Heart left ventricle (tissue), 13 donors: ENCODE results near the gene TECRL.

Experiments used
- POLR2A ChIP-seq, 2 donors: fragments of 450-650 bp; IDR thresholded peaks; one replicate each; pipeline ENCODE4 v1.6.1; 2017; ENCODE audit warnings: antibody characterized with exemption in 2 of 2, mild to moderate bottlenecking in 2 of 2, moderate library complexity in 2 of 2
- TF ChIP-seq, protein P1 (sequence below), 12 donors: fragments of 200-600 bp; sonication (generic) in 4 of 12; IDR thresholded peaks; one replicate each; pipeline versions ENCODE4 v1.5.0 to v1.8.0; 2018 to 2022; ENCODE audit warnings: antibody characterized with exemption in 12 of 12, mild to moderate bottlenecking in 5 of 12
- donor health status: ischemic (EF 13 %, LVEDD 7.1; RV severe dilation, severe dysfunction).
- donor health status: DM: no; HTN: yes; CAD: no.
- donor health status: DM: no; HTN: no; CAD: no.
- donor health status: ischemic (EF 25% LVEDD 6.9; RV normal size, moderate dysfunction).
- donor health status: ischemic (EF 25% LVEDD 5.7; RV mildly dilated, moderate dysfunction).
- donor health status: ischemic (EF 35%, LVEDD 5.7; RV mildly dilated, moderate dysfunction).
- donor health status: nonischemic (EF 11% LVEDD 7.7; RV severe dilation, severe dysfunction).
- donor health status: DM: yes; HTN: yes; CAD: no.
- donor health status: PGD.
- donor health status: ischemic (EF 29% LVEDD 5.4; RV normal size, mild dysfunction).
- donor health status: nonischemic (EF 23%, LVEDD 6.1; RV moderate dilation, normal function).

DNA sequence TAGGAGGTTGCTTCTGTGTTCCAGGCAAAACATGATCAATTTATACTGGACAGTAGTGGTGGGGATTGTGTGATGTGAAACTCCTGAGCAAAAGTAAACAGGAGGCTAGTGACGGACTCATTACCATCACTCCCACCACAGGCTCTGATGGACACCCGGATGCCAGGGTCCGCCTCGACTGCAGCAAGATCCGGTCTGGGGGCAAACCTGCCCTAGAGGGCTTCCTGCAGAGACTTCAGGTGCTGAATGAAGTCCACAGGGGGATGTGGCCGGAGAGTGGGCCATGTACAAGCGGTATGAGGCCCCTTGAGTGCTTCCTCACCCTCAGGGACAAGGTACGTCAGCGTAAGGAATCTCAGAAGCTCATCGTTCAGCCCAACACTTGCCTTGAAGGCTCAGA, 23.4 kb upstream of the TECRL start:
- no peak for TF ChIP-seq POLR2A (IDR thresholded peaks at IDR 0.05)
- TF ChIP-seq, protein P1, sequence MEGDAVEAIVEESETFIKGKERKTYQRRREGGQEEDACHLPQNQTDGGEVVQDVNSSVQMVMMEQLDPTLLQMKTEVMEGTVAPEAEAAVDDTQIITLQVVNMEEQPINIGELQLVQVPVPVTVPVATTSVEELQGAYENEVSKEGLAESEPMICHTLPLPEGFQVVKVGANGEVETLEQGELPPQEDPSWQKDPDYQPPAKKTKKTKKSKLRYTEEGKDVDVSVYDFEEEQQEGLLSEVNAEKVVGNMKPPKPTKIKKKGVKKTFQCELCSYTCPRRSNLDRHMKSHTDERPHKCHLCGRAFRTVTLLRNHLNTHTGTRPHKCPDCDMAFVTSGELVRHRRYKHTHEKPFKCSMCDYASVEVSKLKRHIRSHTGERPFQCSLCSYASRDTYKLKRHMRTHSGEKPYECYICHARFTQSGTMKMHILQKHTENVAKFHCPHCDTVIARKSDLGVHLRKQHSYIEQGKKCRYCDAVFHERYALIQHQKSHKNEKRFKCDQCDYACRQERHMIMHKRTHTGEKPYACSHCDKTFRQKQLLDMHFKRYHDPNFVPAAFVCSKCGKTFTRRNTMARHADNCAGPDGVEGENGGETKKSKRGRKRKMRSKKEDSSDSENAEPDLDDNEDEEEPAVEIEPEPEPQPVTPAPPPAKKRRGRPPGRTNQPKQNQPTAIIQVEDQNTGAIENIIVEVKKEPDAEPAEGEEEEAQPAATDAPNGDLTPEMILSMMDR (IDR thresholded peaks at IDR 0.05), result no peak
